Smooth muscle cell (in vitro differentiated cells): ENCODE data around the gene KLHL5. TPM values are rescaled to one million over a fixed set of nuclear protein-coding genes. Genes with fewer than 3 reads are reported as not detected.
A peak's percentile ranks its signal among the peaks of the same experiment; 100 is the strongest.

Experiments used
- DNase-seq: peaks from one replicate; lab custom pipeline; 2025; ENCODE audit not compliant: unreplicated experiment; lab: John Stamatoyannopoulos, UW
- H2AFZ ChIP-seq: fragments of 200-600 bp; sonication (generic); 2 replicates; pipeline ENCODE4 v1.6.0; 2016; ENCODE audit warnings: antibody characterized with exemption, low read depth, mild to moderate bottlenecking
- H3F3A ChIP-seq: fragments of 200-600 bp; sonication (generic); 2 replicates; pipeline ENCODE4 v1.6.0; 2017; ENCODE audit warnings: antibody characterized with exemption, low read depth
- H3K27ac ChIP-seq: fragments of 200-600 bp; sonication (generic); 2 replicates; pipeline ENCODE4 v1.5.1; 2016; ENCODE audit warnings: low read depth, mild to moderate bottlenecking
- H3K27me3 ChIP-seq: fragments of 200-600 bp; sonication (generic); 2 replicates; pipeline ENCODE4 v1.6.1; 2016; ENCODE audit warnings: low read depth, mild to moderate bottlenecking
- H3K36me3 ChIP-seq: fragments of 200-600 bp; sonication (generic); 2 replicates; pipeline ENCODE4 v1.5.1; 2016; ENCODE audit warnings: low read depth
- H3K4me1 ChIP-seq: fragments of 200-600 bp; sonication (generic); 2 replicates; pipeline ENCODE4 v1.5.1; 2016; ENCODE audit warnings: low read depth
- H3K4me2 ChIP-seq: fragments of 200-600 bp; sonication (generic); 2 replicates; pipeline ENCODE4 v1.6.0; 2016; ENCODE audit warnings: mild to moderate bottlenecking
- H3K4me3 ChIP-seq: fragments of 200-600 bp; sonication (generic); 2 replicates; pipeline ENCODE4 v1.5.1; 2016; ENCODE audit warnings: mild to moderate bottlenecking
- H3K79me2 ChIP-seq: fragments of 200-600 bp; sonication (generic); 2 replicates; pipeline ENCODE4 v1.6.0; 2016; ENCODE audit warnings: low read depth, mild to moderate bottlenecking
- H3K9ac ChIP-seq: fragments of 200-600 bp; sonication (generic); 2 replicates; pipeline ENCODE4 v1.6.0; 2016; ENCODE audit warnings: low read depth
- H3K9me3 ChIP-seq: fragments of 200-600 bp; sonication (generic); replicated peaks from 2 replicates; pipeline ENCODE4 v1.5.1; 2016; ENCODE audit warnings: low read depth
- H4K20me1 ChIP-seq: fragments of 200-600 bp; sonication (generic); 2 replicates; pipeline ENCODE4 v1.6.0; 2016; ENCODE audit warnings: low read depth
- WGBS: methylation state at CpG from one replicate; pipeline ENCODE4 v1.1.7; 2016; ENCODE audit warnings: low lambda C conversion rate; 5-methylcytosine and 5-hydroxymethylcytosine counted together
- polyA plus RNA-seq: library from polyadenylated mRNA; unstranded; fragments of >200 nt; fragmentation: Nextera tagmentation; extraction: Ambion mirVana; gene quantifications from 2 replicates; pipeline ENCODE4 v1.2.1, GENCODE V29; 2016
- total RNA-seq: library from RNA; depleted of rRNA; stranded (reverse); fragments of >200 nt; gene quantifications from 2 replicates; pipeline ENCODE4 v1.2.3, GENCODE V29; 2014
- TF ChIP-seq, protein P1 (sequence below): fragments of 200-600 bp; sonication (generic); IDR thresholded peaks from 2 replicates; pipeline ENCODE4 v1.5.1; 2017; ENCODE audit warnings: borderline replicate concordance, mild to moderate bottlenecking, antibody characterized with exemption; ENCODE audit not compliant: insufficient read depth, poor library complexity, severe bottlenecking

The KLHL5 gene
- total and polyA plus RNA-seq, 2 experiments from 2014 or later = 31.9 to 34.7 TPM

DNA sequence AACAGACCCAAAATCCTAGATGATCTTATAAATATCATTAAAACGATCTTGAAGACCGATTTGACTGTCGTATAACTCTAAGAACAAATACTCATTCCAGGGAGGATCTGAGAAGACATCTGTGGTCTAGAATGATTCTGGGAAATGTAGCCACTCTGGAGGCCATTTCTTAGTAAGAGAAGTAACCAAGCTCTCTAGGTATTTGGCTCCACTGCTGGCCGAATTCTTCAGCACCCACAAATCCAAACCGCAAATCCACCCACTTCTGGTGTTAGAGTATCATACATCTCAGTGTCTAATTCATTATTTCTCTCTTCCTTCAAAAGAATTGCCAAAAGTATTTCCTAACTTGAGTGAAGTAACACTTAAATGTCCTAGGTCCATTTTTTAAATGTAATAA, 23.9 kb downstream of the KLHL5 start:
- Histone ChIP-seq H3K27ac (peak overlapping the region; percentile 23), H3K9ac (no peak overlapping the region), H3K27me3 (no peaks in the 10 kb centered on the region), H3K4me3 (no peak overlapping the region), H3F3A (no peaks in the 10 kb centered on the region), H4K20me1 (no peaks in the 10 kb centered on the region), H3K9me3 (no peaks in the 10 kb centered on the region), H3K36me3 (peaks cover 6% of the 10 kb centered on the region), H3K4me1 (no peaks in the 10 kb centered on the region), H3K4me2 (no peak overlapping the region), H2AFZ (no peak overlapping the region), H3K79me2 (no peaks in the 10 kb centered on the region)
- 91% methylated on average over 5 of the region's 5 CpGs for WGBS
- TF ChIP-seq, protein P1, sequence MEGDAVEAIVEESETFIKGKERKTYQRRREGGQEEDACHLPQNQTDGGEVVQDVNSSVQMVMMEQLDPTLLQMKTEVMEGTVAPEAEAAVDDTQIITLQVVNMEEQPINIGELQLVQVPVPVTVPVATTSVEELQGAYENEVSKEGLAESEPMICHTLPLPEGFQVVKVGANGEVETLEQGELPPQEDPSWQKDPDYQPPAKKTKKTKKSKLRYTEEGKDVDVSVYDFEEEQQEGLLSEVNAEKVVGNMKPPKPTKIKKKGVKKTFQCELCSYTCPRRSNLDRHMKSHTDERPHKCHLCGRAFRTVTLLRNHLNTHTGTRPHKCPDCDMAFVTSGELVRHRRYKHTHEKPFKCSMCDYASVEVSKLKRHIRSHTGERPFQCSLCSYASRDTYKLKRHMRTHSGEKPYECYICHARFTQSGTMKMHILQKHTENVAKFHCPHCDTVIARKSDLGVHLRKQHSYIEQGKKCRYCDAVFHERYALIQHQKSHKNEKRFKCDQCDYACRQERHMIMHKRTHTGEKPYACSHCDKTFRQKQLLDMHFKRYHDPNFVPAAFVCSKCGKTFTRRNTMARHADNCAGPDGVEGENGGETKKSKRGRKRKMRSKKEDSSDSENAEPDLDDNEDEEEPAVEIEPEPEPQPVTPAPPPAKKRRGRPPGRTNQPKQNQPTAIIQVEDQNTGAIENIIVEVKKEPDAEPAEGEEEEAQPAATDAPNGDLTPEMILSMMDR = no peak
- DNase-seq = no peak

DNA sequence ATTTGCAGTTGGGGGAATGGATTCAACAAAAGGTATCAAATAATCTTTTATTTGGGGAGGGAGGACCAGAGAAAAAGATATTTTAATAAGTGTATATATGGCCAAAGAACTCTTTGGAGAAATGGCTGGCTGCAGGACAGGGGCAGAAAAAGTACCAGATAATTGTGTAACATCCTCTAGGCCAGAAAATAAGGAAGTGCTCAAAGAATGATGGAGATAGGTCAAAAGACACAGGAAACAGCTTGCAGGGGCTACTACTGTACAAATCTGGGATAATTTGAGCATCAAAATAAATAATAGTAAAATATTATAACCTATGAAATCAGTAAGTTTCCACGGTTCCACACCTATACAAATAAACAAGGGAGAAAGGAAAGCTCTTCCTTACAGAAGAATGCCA, 34.8 kb downstream of the KLHL5 start:
- no peak for DNase-seq
- no peaks in the 10 kb centered on the region for H4K20me1 ChIP-seq
- TF ChIP-seq, protein P1 = no peak
- no peak overlapping the region for H3K4me3 ChIP-seq
- no peaks in the 10 kb centered on the region for H3K27me3 ChIP-seq
- H3F3A ChIP-seq = no peaks in the 10 kb centered on the region
- no peaks in the 10 kb centered on the region for H3K4me1 ChIP-seq
- H3K9ac ChIP-seq = no peak overlapping the region
- H3K4me2 ChIP-seq = no peak overlapping the region
- 89% methylated on average over 1 of the region's 1 CpG for WGBS
- no peaks in the 10 kb centered on the region for H3K79me2 ChIP-seq
- no peak overlapping the region for H2AFZ ChIP-seq
- H3K36me3 ChIP-seq = peaks cover 4% of the 10 kb centered on the region
- no peak overlapping the region for H3K27ac ChIP-seq
- no peaks in the 10 kb centered on the region for H3K9me3 ChIP-seq

DNA sequence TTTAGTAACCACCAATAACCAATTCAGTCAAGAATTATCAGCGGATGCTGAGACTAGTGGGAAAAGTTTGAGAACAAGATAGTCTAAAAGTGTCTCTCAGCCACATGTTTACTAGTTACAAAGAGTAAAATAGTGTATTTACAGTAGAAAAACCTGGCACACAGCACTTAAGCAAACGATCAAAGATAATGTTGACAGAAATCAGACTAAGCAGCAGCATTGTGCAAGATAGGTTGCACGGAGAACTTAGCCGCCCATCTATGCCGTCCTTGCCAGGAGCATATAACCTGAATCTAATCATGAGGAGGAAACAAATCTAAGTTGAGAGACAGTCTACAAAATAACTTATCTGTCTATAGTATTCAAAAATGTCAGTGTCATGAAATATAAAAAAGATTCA, 35.3 kb downstream of the KLHL5 start:
- H3K79me2 ChIP-seq = no peaks in the 10 kb centered on the region
- no peaks in the 10 kb centered on the region for H3K9me3 ChIP-seq
- no peak overlapping the region for H3K4me2 ChIP-seq
- TF ChIP-seq, protein P1 = no peak
- no peak overlapping the region for H3K27ac ChIP-seq
- peaks cover 4% of the 10 kb centered on the region for H3K36me3 ChIP-seq
- H4K20me1 ChIP-seq = no peaks in the 10 kb centered on the region
- H2AFZ ChIP-seq = no peak overlapping the region
- 96% methylated on average over 5 of the region's 5 CpGs for whole genome bisulfite sequencing
- no peaks in the 10 kb centered on the region for H3K4me1 ChIP-seq
- H3F3A ChIP-seq = no peaks in the 10 kb centered on the region
- no peak for DNase-seq
- no peak overlapping the region for H3K9ac ChIP-seq
- no peak overlapping the region for H3K4me3 ChIP-seq
- H3K27me3 ChIP-seq = no peaks in the 10 kb centered on the region

DNA sequence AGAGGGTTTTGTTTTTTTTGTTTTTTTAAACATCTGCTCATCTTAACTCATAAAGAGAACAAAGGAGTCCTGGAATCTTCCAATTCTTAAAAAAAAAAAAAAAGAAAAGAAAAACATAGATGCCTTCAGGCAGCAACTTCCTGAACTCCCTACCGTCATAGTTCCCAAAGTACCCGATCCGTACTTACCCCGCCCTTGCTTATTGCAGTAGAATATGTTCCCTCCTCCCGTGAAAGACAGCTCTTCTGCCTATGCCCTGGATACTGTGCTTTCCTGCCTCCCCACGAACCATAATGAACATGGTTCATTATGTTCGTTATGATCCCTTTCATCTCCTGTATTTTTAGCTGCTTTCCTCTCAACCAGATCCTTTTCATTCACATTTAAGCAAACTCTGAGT, 40.3 kb downstream of the KLHL5 start:
- Histone ChIP-seq H3K4me2 (no peak overlapping the region), H2AFZ (no peak overlapping the region), H4K20me1 (no peaks in the 10 kb centered on the region), H3K9ac (no peak overlapping the region), H3K36me3 (peaks cover 4% of the 10 kb centered on the region), H3K79me2 (no peaks in the 10 kb centered on the region), H3K27ac (no peak overlapping the region), H3F3A (no peaks in the 10 kb centered on the region), H3K4me1 (no peaks in the 10 kb centered on the region), H3K4me3 (no peak overlapping the region), H3K9me3 (no peaks in the 10 kb centered on the region), H3K27me3 (no peaks in the 10 kb centered on the region)
- 94% methylated on average over 7 of the region's 7 CpGs for WGBS
- TF ChIP-seq, protein P1 = no peak
- no peak for DNase-seq
